ENCODE results near the gene FMN2. TPM values are rescaled to one million over a fixed set of nuclear protein-coding genes. Genes with fewer than 3 reads are reported as not detected.
"Not testable (repeated sequence)": the region's sequence is repeated elsewhere in the genome, so short reads cannot be mapped to it uniquely, and the experiment has no call there.

The FMN2 gene
- total and polyA plus RNA-seq, 9 donors, result 0.24 to 0.81 (median 0.39) TPM

DNA sequence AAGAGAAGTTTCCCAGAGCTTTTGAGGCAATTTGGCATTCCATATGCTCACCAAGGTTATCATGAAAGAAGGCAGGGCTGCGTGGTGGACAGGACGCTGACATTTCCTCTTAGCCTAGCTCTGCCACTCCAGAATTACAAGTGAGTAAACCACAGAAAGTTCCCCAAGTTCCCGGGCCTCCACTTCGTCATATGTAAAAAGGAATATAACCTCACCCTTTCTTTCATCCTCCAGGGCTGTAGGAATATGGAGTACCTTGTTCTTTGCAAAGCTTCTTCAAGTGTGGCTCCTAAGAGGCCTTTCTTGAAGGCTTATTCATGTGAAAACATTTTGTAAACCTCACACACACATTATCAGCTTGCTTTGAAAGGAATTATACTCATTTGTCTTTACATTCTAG lies 310.0 kb downstream of the FMN2 start:
- H3K9me3 ChIP-seq (replicated peaks; ENCODE audit: control insufficient read depth, low read depth, low read length), result no peaks in the 10 kb centered on the region
- H3K4me1 ChIP-seq (ENCODE audit: control insufficient read depth, insufficient read depth, low read length), result peaks cover 3% of the 10 kb centered on the region
- H3K4me3 ChIP-seq (ENCODE audit: low read length), result no peak overlapping the region
- H3K27ac ChIP-seq (ENCODE audit: low read length), result peak overlapping the region; percentile 33
- no peak for DNase-seq
- WGBS (ENCODE audit: insufficient coverage), result 67% methylated on average over 2 of the region's 4 CpGs
- no peaks in the 10 kb centered on the region for H3K27me3 ChIP-seq (ENCODE audit: control insufficient read depth, insufficient read depth, low read length)
- H3K36me3 ChIP-seq (ENCODE audit: control insufficient read depth, insufficient read depth, low read length), result no peaks in the 10 kb centered on the region

DNA sequence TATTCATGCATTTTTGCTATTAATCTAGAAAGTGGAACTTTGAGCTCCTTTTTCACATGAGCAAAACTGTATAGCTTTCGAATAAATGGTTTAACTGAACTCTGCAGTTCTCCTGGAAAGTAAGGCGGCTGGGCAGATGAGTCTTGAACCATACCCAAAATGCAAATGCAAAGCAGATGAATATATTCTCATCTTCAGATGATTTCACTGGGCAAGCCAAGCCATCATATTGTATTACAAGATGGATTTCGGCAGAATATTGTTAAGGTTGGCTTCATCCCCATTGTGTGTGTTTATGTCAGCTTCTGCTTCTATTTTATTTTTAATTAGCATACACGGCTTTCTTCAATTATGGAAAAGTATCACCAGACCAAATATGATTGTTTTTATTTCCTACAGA lies 310.6 kb downstream of the FMN2 start:
- H3K27me3 ChIP-seq (ENCODE audit: control insufficient read depth, insufficient read depth, low read length), result no peaks in the 10 kb centered on the region
- no CpG with 5 or more reads among the region's 4 CpGs for WGBS (ENCODE audit: insufficient coverage)
- no peak overlapping the region for H3K27ac ChIP-seq (ENCODE audit: low read length)
- no peak overlapping the region for H3K4me3 ChIP-seq (ENCODE audit: low read length)
- peaks cover 3% of the 10 kb centered on the region for H3K4me1 ChIP-seq (ENCODE audit: control insufficient read depth, insufficient read depth, low read length)
- peak; percentile 93 for DNase-seq
- no peaks in the 10 kb centered on the region for H3K36me3 ChIP-seq (ENCODE audit: control insufficient read depth, insufficient read depth, low read length)
- no peaks in the 10 kb centered on the region for H3K9me3 ChIP-seq (replicated peaks; ENCODE audit: control insufficient read depth, low read depth, low read length)

DNA sequence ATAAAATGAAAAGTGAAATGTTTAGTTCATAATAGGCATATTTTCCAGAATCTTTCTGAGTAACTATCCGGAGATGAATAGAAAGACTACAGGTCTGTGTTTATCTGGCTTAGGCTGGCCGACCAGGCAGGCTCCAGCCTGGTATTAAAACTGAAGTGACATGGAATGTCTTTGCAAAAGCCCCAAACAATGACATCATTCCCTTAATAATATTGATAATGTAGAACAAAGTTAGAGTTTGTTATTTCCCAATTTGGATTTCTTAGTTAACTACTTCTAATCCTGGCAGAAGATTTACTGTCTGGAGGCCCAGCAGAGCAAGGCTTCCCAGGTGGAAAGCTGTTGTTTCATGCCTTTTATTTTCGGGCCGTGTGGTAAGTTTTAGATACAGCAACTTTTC lies 312.6 kb downstream of the FMN2 start:
- no peaks in the 10 kb centered on the region for H3K36me3 ChIP-seq (ENCODE audit: control insufficient read depth, insufficient read depth, low read length)
- DNase-seq, result peak; percentile 50
- H3K4me3 ChIP-seq (ENCODE audit: low read length), result no peak overlapping the region
- no CpG with 5 or more reads among the region's 4 CpGs for WGBS (ENCODE audit: insufficient coverage)
- H3K27me3 ChIP-seq (ENCODE audit: control insufficient read depth, insufficient read depth, low read length), result no peaks in the 10 kb centered on the region
- no peak overlapping the region for H3K27ac ChIP-seq (ENCODE audit: low read length)
- H3K9me3 ChIP-seq (replicated peaks; ENCODE audit: control insufficient read depth, low read depth, low read length), result no peaks in the 10 kb centered on the region
- peaks cover 3% of the 10 kb centered on the region for H3K4me1 ChIP-seq (ENCODE audit: control insufficient read depth, insufficient read depth, low read length)

DNA sequence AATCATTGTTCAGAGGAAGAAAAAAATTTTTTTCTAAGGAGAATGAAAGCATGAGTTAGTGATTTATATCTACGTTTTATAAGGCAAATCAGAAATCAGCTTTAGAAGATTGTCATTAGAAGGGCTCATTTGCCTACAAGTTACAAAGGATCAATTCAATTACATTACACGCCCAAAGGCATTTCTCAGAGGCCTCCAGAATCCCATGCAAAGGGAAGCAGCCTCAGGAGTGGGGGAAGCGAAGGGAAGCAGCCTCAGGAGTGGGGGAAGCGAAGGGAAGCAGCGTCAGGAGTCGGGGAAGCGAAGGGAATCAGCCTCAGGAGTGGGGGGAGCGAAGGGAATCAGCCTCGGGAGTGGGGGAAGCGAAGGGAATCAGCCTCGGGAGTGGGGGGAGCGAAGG lies 314.1 kb downstream of the FMN2 start:
- Histone ChIP-seq H3K27ac (ENCODE audit: low read length) (no peak overlapping the region), H3K4me3 (ENCODE audit: low read length) (no peak overlapping the region), H3K27me3 (ENCODE audit: control insufficient read depth, insufficient read depth, low read length) (no peaks in the 10 kb centered on the region), H3K4me1 (ENCODE audit: control insufficient read depth, insufficient read depth, low read length) (peaks cover 3% of the 10 kb centered on the region), H3K9me3 (replicated peaks; ENCODE audit: control insufficient read depth, low read depth, low read length) (no peaks in the 10 kb centered on the region), H3K36me3 (ENCODE audit: control insufficient read depth, insufficient read depth, low read length) (no peaks in the 10 kb centered on the region)
- DNase-seq, result no peak
- 85% methylated on average over 10 of the region's 12 CpGs for WGBS (ENCODE audit: insufficient coverage)

DNA sequence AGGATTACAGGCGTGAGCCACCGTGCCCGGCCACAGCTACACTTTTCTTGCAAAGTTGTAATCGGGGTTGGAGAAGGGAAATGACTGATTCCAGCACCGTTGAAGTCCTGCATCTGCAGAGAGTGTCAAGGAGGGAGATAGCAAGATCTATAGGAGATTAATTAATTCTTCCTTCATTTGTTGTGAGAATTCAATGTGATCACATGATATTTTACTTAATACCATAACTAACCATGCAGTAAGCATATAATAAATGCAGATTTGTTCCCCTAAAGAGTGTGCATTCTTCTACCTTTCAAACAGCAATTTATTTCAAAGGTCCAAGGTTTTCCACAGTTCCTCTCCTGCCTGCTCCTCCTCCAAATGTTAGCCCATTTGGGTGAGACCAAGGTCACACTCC lies 315.7 kb downstream of the FMN2 start:
- WGBS (ENCODE audit: insufficient coverage), result 89% methylated on average over 4 of the region's 5 CpGs
- H3K4me3 ChIP-seq (ENCODE audit: low read length), result no peak overlapping the region

DNA sequence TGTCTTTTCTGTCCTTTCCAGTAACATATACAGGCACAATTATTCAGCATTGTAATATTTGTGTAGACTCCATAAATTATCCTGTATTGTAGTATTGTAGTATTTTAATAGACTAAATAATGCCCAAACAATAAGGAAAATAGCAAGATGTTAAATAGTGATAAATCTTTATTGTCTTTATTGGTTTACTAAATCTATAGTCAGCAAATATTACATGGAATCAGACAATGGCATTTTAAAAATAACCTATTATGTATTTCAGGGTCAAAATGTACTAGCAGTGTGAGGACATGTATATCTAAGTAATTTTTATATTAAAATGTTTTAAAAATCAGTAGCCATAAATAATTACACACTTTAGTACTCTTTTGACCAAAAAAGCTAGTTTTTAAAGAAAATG lies 317.9 kb downstream of the FMN2 start:
- H3K36me3 ChIP-seq (ENCODE audit: control insufficient read depth, insufficient read depth, low read length), result no peaks in the 10 kb centered on the region
- H3K27me3 ChIP-seq (ENCODE audit: control insufficient read depth, insufficient read depth, low read length), result no peaks in the 10 kb centered on the region
- no peaks in the 10 kb centered on the region for H3K9me3 ChIP-seq (replicated peaks; ENCODE audit: control insufficient read depth, low read depth, low read length)
- no peaks in the 10 kb centered on the region for H3K4me1 ChIP-seq (ENCODE audit: control insufficient read depth, insufficient read depth, low read length)
- H3K27ac ChIP-seq (ENCODE audit: low read length), result no peak overlapping the region
- DNase-seq, result no peak
- H3K4me3 ChIP-seq (ENCODE audit: low read length), result no peak overlapping the region

More for the DNA sequence above, 315.7 kb downstream of the FMN2 start:
- Histone ChIP-seq H3K9me3 (replicated peaks; ENCODE audit: control insufficient read depth, low read depth, low read length) (no peaks in the 10 kb centered on the region), H3K27ac (ENCODE audit: low read length) (no peak overlapping the region), H3K36me3 (ENCODE audit: control insufficient read depth, insufficient read depth, low read length) (no peaks in the 10 kb centered on the region), H3K27me3 (ENCODE audit: control insufficient read depth, insufficient read depth, low read length) (no peaks in the 10 kb centered on the region), H3K4me1 (ENCODE audit: control insufficient read depth, insufficient read depth, low read length) (no peaks in the 10 kb centered on the region)
- no peak for DNase-seq

DNA sequence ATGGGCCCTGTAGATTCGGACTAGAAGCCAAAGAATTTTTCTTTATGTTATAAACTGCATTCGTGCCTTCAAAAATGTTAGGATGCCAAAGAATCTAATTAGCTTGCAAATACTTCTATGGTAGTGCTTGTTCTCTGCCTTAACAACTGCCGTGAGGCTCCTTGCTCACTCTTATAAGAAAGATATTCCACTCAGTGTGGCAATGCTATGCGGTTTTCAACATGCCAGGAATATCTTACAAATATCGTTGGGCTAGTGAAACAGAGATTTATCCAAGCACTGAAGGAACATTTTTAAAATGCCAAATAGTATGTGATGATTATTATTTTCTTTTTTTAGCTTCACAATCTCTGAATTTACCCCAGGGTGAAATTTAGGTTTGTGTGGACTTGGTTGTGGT lies 322.0 kb downstream of the FMN2 start:
- Histone ChIP-seq H3K9me3 (replicated peaks; ENCODE audit: control insufficient read depth, low read depth, low read length) (no peaks in the 10 kb centered on the region), H3K36me3 (ENCODE audit: control insufficient read depth, insufficient read depth, low read length) (no peaks in the 10 kb centered on the region), H3K4me1 (ENCODE audit: control insufficient read depth, insufficient read depth, low read length) (no peaks in the 10 kb centered on the region), H3K27me3 (ENCODE audit: control insufficient read depth, insufficient read depth, low read length) (no peaks in the 10 kb centered on the region), H3K27ac (ENCODE audit: low read length) (no peak overlapping the region), H3K4me3 (ENCODE audit: low read length) (no peak overlapping the region)
- DNase-seq, result no peak
- 88% methylated on average over 3 of the region's 5 CpGs for WGBS (ENCODE audit: insufficient coverage)

DNA sequence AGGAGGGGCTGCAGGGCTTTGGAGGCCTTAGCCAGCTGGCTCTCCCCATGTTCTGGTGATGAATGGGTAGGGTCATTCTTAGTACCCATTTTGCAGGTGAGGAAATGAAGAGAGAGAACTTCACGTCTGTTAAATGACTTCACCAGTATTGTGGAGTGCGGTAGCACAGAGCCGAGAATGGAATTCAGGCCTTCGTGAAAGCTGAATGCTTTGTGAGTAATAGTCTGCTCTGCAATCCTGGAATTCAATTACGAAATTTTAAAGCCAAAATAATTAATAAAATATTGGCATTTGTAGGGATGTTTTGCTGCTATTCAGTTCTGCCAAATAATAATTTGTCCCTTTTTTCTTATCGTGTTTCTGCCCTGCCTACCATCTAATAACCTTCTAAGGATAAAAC lies 322.6 kb downstream of the FMN2 start:
- no peak for DNase-seq
- Histone ChIP-seq H3K27ac (ENCODE audit: low read length) (no peak overlapping the region), H3K27me3 (ENCODE audit: control insufficient read depth, insufficient read depth, low read length) (no peaks in the 10 kb centered on the region), H3K4me1 (ENCODE audit: control insufficient read depth, insufficient read depth, low read length) (no peaks in the 10 kb centered on the region), H3K36me3 (ENCODE audit: control insufficient read depth, insufficient read depth, low read length) (no peaks in the 10 kb centered on the region), H3K4me3 (ENCODE audit: low read length) (no peak overlapping the region), H3K9me3 (replicated peaks; ENCODE audit: control insufficient read depth, low read depth, low read length) (no peaks in the 10 kb centered on the region)
- WGBS (ENCODE audit: insufficient coverage), result 67% methylated on average over 1 of the region's 6 CpGs

DNA sequence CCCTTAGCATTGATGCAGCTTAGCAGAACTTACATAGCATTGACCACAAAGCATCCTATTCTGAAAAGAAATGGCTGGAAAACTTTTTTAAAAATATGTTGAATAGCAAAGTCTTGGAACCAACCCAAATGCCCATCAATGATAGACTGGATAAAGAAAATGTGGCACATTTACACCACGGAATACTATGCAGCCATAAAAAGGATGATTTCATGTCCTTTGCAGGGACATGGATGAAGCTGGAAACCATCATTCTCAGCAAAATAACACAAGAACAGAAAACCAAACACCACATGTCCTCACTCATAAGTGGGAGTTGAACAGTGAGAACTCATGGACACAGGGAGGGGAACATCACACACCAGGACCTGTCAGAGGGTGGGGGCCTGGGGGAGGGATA lies 323.3 kb downstream of the FMN2 start:
- not testable (repeated sequence) for H3K9me3 ChIP-seq (replicated peaks; ENCODE audit: control insufficient read depth, low read depth, low read length); DNase-seq; H3K27me3 ChIP-seq (ENCODE audit: control insufficient read depth, insufficient read depth, low read length); H3K4me3 ChIP-seq (ENCODE audit: low read length); H3K36me3 ChIP-seq (ENCODE audit: control insufficient read depth, insufficient read depth, low read length); H3K27ac ChIP-seq (ENCODE audit: low read length); H3K4me1 ChIP-seq (ENCODE audit: control insufficient read depth, insufficient read depth, low read length)
- no CpG with 5 or more reads among the region's 1 CpG for WGBS (ENCODE audit: insufficient coverage)

DNA sequence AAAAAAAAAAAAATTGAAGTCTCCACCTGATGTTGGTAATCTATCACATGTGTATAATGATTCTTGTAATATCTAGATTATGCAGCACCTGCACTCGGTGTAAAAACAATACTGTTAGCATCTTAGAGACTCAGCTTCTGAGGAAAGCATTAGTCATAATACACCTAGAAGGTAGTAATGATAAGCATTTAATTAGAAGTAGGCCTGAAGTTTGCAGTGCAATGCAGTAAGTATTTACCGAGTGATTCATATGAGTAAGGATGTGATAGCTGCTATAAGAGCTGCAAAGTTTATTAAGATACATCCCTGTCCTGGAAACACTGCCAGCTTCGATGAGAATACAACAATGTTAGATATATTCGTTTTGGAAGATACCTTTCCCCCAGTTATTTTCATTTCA lies 323.8 kb downstream of the FMN2 start:
- Histone ChIP-seq H3K27me3 (ENCODE audit: control insufficient read depth, insufficient read depth, low read length) (no peaks in the 10 kb centered on the region), H3K4me3 (ENCODE audit: low read length) (no peak overlapping the region), H3K9me3 (replicated peaks; ENCODE audit: control insufficient read depth, low read depth, low read length) (no peaks in the 10 kb centered on the region), H3K4me1 (ENCODE audit: control insufficient read depth, insufficient read depth, low read length) (no peaks in the 10 kb centered on the region), H3K36me3 (ENCODE audit: control insufficient read depth, insufficient read depth, low read length) (no peaks in the 10 kb centered on the region), H3K27ac (ENCODE audit: low read length) (no peak overlapping the region)
- no peak for DNase-seq
- 100% methylated on average over 1 of the region's 4 CpGs for WGBS (ENCODE audit: insufficient coverage)

DNA sequence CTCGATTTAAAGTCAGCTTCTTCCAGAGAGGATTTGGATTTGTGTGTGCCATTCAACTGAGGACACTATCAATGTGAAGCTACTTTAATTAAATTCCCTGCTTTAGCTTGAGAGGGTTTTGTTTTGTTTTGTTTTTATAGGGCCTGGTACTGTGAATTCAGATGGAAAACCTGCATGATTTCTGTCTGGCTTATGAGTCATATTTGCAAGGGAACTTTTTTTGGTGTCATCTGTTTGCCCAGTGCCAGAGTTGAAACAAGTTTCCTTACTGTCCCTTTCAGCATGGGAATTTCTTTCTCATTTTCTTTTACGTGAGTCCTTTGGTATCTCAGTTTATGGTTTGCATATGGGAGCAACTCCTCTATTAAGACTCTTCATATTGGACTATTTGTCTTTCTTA lies 325.6 kb downstream of the FMN2 start:
- Histone ChIP-seq H3K4me1 (ENCODE audit: control insufficient read depth, insufficient read depth, low read length) (no peaks in the 10 kb centered on the region), H3K36me3 (ENCODE audit: control insufficient read depth, insufficient read depth, low read length) (no peaks in the 10 kb centered on the region), H3K27me3 (ENCODE audit: control insufficient read depth, insufficient read depth, low read length) (no peaks in the 10 kb centered on the region), H3K4me3 (ENCODE audit: low read length) (no peak overlapping the region), H3K9me3 (replicated peaks; ENCODE audit: control insufficient read depth, low read depth, low read length) (no peaks in the 10 kb centered on the region), H3K27ac (ENCODE audit: low read length) (no peak overlapping the region)
- DNase-seq, result no peak
- no CpG with 5 or more reads among the region's 2 CpGs for WGBS (ENCODE audit: insufficient coverage)

Data from muscle of leg (tissue), 11 donors.